ENCODE results near the gene PPM1M. TPM values are rescaled to one million over a fixed set of nuclear protein-coding genes. Genes with fewer than 3 reads are reported as not detected.

The PPM1M gene
- total RNA-seq, 1 donor from 2014 or later, result 16.9 TPM

GRCh38 chr3:52293491-52294319 lies 48.1 kb downstream of the PPM1M start:
- no peak for DNase-seq (ENCODE audit: extremely low spot score, unreplicated experiment)
- Mint-ChIP-seq H3K4me3 (ENCODE audit: unreplicated experiment) (no peak overlapping the region), H3K27me3 (ENCODE audit: unreplicated experiment) (no peaks in the 10 kb centered on the region), H3K9me3 (ENCODE audit: unreplicated experiment) (no peaks in the 10 kb centered on the region), H3K36me3 (ENCODE audit: unreplicated experiment) (peaks cover 5% of the 10 kb centered on the region), H3K4me1 (ENCODE audit: unreplicated experiment) (peaks cover 3% of the 10 kb centered on the region), H3K27ac (ENCODE audit: unreplicated experiment) (no peak overlapping the region)
- TF ChIP-seq, protein P1, sequence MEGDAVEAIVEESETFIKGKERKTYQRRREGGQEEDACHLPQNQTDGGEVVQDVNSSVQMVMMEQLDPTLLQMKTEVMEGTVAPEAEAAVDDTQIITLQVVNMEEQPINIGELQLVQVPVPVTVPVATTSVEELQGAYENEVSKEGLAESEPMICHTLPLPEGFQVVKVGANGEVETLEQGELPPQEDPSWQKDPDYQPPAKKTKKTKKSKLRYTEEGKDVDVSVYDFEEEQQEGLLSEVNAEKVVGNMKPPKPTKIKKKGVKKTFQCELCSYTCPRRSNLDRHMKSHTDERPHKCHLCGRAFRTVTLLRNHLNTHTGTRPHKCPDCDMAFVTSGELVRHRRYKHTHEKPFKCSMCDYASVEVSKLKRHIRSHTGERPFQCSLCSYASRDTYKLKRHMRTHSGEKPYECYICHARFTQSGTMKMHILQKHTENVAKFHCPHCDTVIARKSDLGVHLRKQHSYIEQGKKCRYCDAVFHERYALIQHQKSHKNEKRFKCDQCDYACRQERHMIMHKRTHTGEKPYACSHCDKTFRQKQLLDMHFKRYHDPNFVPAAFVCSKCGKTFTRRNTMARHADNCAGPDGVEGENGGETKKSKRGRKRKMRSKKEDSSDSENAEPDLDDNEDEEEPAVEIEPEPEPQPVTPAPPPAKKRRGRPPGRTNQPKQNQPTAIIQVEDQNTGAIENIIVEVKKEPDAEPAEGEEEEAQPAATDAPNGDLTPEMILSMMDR (IDR thresholded peaks at IDR 0.05), result no peak

DNA sequence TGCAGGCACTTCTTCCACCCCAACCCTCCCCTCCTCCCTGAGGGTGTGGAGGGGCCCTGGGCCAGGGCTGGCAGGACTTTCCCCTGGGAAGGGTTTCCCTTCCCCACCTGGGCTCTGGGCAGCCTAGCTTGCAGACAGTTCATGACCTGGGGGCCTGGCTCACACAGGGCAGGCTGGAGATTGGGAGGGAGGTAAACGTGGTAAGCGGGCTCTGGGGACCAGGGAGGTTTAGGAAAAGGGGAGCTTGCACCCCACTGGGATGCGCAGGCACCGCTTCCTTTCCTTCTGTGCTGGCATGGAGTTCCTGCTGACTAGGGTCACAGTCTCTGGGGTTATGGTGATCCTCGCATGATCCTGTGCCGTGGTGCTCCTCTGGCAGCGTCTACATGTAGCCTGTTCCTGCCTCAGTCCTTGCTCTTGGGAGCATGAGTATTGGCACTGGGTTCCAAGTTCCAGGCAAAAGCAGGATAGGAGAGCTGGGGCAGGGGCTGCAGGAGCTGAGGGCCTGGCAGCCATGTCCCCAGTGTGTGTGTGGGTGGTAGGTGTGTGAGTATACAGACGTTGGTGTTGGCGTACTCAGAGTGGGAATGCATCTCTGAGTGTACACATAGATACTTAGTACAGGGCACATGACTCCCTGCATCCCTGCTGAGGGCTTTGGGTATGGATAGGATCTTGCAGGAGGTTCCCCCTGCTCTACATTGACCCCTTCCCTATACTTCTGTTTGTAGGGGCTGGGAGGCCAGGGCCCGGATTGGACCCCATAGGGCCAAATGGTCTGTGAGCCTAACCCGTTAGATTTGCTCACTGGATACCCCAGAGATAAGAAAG lies 49.0 kb downstream of the PPM1M start:
- Mint-ChIP-seq H3K27me3 (ENCODE audit: unreplicated experiment) (no peaks in the 10 kb centered on the region), H3K4me3 (ENCODE audit: unreplicated experiment) (no peak overlapping the region), H3K9me3 (ENCODE audit: unreplicated experiment) (no peaks in the 10 kb centered on the region), H3K36me3 (ENCODE audit: unreplicated experiment) (peaks cover 5% of the 10 kb centered on the region), H3K4me1 (ENCODE audit: unreplicated experiment) (peaks cover 6% of the 10 kb centered on the region), H3K27ac (ENCODE audit: unreplicated experiment) (no peak overlapping the region)
- DNase-seq (ENCODE audit: extremely low spot score, unreplicated experiment), result no peak
- TF ChIP-seq, protein P1 (IDR thresholded peaks at IDR 0.05), result no peak

DNA sequence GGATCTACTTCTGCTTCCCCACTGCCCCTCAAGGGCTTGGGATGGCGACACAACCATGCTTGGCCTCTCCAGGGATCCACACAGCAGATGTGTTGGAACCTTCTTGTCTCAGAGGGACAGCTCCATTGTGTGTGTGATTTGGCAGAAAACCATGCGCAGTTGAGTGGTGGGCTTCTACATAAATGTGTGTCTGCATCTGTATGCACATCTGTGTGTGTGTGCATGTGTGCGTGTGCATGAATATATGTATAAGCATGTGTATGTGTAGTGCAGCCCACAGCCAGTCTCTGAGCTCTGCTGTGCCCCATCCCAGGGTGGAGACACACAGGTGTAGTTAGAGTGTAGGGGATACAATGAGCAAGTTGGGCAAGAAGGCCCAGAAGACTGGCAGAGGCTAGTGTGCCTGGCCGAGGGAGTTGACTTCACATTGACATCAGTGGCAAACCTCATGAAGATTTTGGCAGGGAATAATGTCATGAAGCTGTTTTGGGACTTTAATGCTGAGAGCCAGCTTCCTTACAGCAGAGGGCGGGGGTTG lies 50.2 kb downstream of the PPM1M start:
- Mint-ChIP-seq H3K9me3 (ENCODE audit: unreplicated experiment) (no peaks in the 10 kb centered on the region), H3K27me3 (ENCODE audit: unreplicated experiment) (no peaks in the 10 kb centered on the region), H3K36me3 (ENCODE audit: unreplicated experiment) (peaks cover 5% of the 10 kb centered on the region), H3K27ac (ENCODE audit: unreplicated experiment) (no peak overlapping the region), H3K4me1 (ENCODE audit: unreplicated experiment) (peaks cover 18% of the 10 kb centered on the region), H3K4me3 (ENCODE audit: unreplicated experiment) (no peak overlapping the region)
- TF ChIP-seq, protein P1 (IDR thresholded peaks at IDR 0.05), result no peak
- DNase-seq (ENCODE audit: extremely low spot score, unreplicated experiment), result no peak

GRCh38 chr3:52297242-52298148 lies 51.9 kb downstream of the PPM1M start:
- peaks cover 20% of the 10 kb centered on the region for H3K4me1 Mint-ChIP-seq (ENCODE audit: unreplicated experiment)
- peaks cover 3% of the 10 kb centered on the region for H3K36me3 Mint-ChIP-seq (ENCODE audit: unreplicated experiment)
- DNase-seq (ENCODE audit: extremely low spot score, unreplicated experiment), result no peak
- no peak overlapping the region for H3K4me3 Mint-ChIP-seq (ENCODE audit: unreplicated experiment)
- TF ChIP-seq, protein P1 (IDR thresholded peaks at IDR 0.05), result no peak
- H3K27me3 Mint-ChIP-seq (ENCODE audit: unreplicated experiment), result no peaks in the 10 kb centered on the region
- H3K27ac Mint-ChIP-seq (ENCODE audit: unreplicated experiment), result no peak overlapping the region
- no peaks in the 10 kb centered on the region for H3K9me3 Mint-ChIP-seq (ENCODE audit: unreplicated experiment)
